GM10266 (cell line): Measurements from ENCODE around the gene DNAJC1.

Experiments used
- DNase-seq: peaks from one replicate; pipeline ENCODE4 v3.0.0; 2012; ENCODE audit errors: extremely low spot score
- CTCF ChIP-seq: IDR thresholded peaks from 2 replicates; pipeline ENCODE4 v1.5.1; 2012; ENCODE audit warnings: mild to moderate bottlenecking, low read depth; ENCODE audit not compliant: control insufficient read depth, insufficient read depth; ENCODE audit errors: missing control alignments

The DNAJC1 gene

GRCh38 chr10:22017283-22018020 is 13.9 kb upstream of the DNAJC1 start:
- no peak for TF ChIP-seq CTCF
- DNase-seq, result no peak

- DNase-seq, result no peak
- no peak for TF ChIP-seq CTCF
Measured at GRCh38 chr10:22016046-22016705, 12.6 kb upstream of the DNAJC1 start.

- no peak for TF ChIP-seq CTCF
- no peak for DNase-seq
Measured at GRCh38 chr10:22010973-22011408, 7.5 kb upstream of the DNAJC1 start.

- no peak for DNase-seq
- no peak for TF ChIP-seq CTCF
Measured at GRCh38 chr10:22010539-22010938, 7.0 kb upstream of the DNAJC1 start.

- TF ChIP-seq CTCF, result no peak
- no peak for DNase-seq
Measured at GRCh38 chr10:22006379-22006884, 2.9 kb upstream of the DNAJC1 start.

GRCh38 chr10:22005763-22006162 is 2.2 kb upstream of the DNAJC1 start:
- no peak for TF ChIP-seq CTCF
- DNase-seq, result no peak

- TF ChIP-seq CTCF, result no peak
- no peak for DNase-seq
Measured at GRCh38 chr10:22003964-22004281, 393 bp upstream of the DNAJC1 start.
